ENCODE measurements around the gene GABPB2. TPM values are rescaled to one million over a fixed set of nuclear protein-coding genes. Genes with fewer than 3 reads are reported as not detected.

Gene GABPB2
- total RNA-seq, 6 donors from 2014 or later: 6.8 to 32.5 (median 13.0) TPM

- ATAC-seq (ENCODE audit: low FRiP score in 2 of 2) (no peak), DNase-seq (no peak)
- Histone ChIP-seq H3K4me1 (peaks cover 21 to 28% (median 25%) of the 10 kb centered on the region in 4 donors), H3K4me3 (no peak overlapping the region), H3K27ac (no peak overlapping the region), H3K27me3 (no peaks in the 10 kb centered on the region), H3K36me3 (peaks cover 0 to 4% (median 2%) of the 10 kb centered on the region in 4 donors), H3K9me3 (no peaks in the 10 kb centered on the region)
- TF ChIP-seq POLR2A (IDR thresholded peaks at IDR 0.05) (no peak), EP300 (IDR thresholded peaks at IDR 0.05) (no peak), POLR2AphosphoS5 (IDR thresholded peaks at IDR 0.05) (no peak), CTCF (IDR thresholded peaks at IDR 0.05) (no peak)
- 66 to 68% methylated on average over 5 of the region's 5 CpGs for WGBS, 2 donors
Measured at GRCh38 chr1:151143986-151144385, 73.4 kb downstream of the GABPB2 start.

DNA sequence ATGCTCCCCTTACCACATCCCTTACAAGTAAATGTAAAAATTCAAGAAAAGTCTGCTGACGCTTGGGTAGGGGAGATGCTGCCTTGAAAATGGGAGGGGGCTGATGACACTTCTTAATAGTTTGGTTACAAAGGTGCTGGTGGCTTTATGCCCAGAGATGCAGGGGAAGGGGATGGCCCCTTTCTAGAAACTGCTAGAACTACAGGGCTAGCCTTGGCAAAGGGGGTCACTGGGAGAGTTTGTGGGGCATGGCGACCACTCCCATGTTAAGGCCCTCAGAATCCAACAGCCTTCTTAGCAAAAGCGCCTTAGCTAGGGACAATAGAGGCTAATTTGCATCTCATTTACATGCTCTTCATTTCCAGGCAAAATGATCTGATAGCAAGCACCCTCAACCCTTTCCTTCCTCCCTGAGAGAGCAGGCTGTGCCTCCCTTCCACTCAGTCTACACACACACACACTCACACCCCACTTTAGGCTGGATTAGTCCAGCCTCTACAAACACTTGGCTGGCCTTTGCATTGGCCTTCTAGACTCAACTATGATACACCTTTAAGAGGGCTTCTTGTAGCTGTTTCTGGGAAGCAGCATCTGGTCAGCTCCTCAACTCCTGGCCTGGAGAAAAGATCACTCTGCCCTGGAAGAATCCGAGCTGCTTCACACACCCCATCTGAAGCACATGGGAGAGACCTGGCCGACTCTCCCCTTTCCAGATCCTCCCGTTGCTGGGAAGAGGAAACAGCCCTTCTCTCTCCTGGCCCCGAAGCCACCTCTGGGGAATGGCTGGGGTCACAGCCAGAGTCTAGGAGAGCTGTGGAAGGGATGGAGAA lies 74.1 kb downstream of the GABPB2 start:
- Histone ChIP-seq H3K27me3 (no peaks in the 10 kb centered on the region), H3K27ac (peak overlapping the region in 3 of 4 donors; percentile 48 to 80 (median 62)), H3K36me3 (peaks cover 0 to 2% (median under 1%) of the 10 kb centered on the region in 4 donors), H3K4me1 (peaks cover 21 to 28% (median 25%) of the 10 kb centered on the region in 4 donors), H3K9me3 (no peaks in the 10 kb centered on the region), H3K4me3 (peak overlapping the region in 3 of 4 donors; percentile 55 to 76 (median 57))
- DNase-seq (peak in 1 of 2 donors; percentile 63), ATAC-seq (ENCODE audit: low FRiP score in 2 of 2) (peak in 1 of 2 donors; percentile 60)
- 54 to 56% methylated on average over 7 of the region's 7 CpGs for WGBS, 2 donors
- TF ChIP-seq CTCF (IDR thresholded peaks at IDR 0.05): no peak
- no peak for TF ChIP-seq EP300 (IDR thresholded peaks at IDR 0.05)
- TF ChIP-seq POLR2A (IDR thresholded peaks at IDR 0.05): no peak
- peak in 1 of 2 donors; percentile 18 for TF ChIP-seq POLR2AphosphoS5 (IDR thresholded peaks at IDR 0.05)

DNA sequence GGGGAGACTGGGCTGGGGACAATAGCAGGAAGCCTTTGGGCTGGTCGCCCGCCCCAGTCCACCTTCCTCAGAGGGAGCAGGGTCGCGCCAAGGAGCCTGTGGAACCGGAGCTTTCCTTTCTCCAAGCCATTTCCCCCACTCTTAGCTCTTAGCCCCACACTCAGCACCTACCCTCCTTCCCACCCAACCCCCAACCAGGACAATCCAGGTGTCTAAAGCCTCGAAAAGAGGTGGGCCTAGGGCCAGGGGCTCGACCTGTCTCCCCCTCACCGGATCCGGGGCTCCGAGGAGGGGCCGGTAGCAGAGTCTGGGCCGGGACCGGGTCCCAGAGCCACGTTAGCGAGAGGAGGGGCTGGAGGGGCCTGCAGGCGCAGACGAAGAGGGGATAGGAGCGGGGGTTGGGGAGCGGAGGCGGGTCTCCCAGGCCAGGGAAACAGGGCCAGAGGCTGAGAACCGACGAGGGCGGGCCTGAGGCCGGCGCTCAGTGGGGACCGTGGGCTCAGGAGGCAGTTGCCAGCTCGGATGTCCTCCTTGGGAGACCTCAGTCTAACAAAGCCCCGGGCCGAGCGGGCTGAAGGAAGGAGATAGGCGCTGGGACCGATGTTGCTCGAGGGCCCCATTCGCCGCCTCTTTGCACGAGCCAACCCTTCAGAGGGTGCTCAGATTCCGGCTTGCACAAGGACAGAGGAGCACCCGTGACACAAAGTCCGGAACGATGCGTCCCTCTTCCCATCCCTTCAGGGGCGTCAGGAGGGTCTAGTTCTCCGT lies 74.9 kb downstream of the GABPB2 start:
- no peaks in the 10 kb centered on the region for H3K9me3 ChIP-seq
- peak overlapping the region in 3 of 4 donors; percentile 48 to 80 (median 62) for H3K27ac ChIP-seq
- no peaks in the 10 kb centered on the region for H3K27me3 ChIP-seq
- peak; percentile 40 to 76 for DNase-seq
- no peak for TF ChIP-seq POLR2AphosphoS5 (IDR thresholded peaks at IDR 0.05)
- peaks cover 21 to 28% (median 25%) of the 10 kb centered on the region in 4 donors for H3K4me1 ChIP-seq
- peak overlapping the region; percentile 29 to 76 (median 56) for H3K4me3 ChIP-seq
- 22% methylated on average over 26 to 28 of the region's 43 CpGs for WGBS, 2 donors
- no peaks in the 10 kb centered on the region for H3K36me3 ChIP-seq
- peak in 1 of 2 donors; percentile 16 for ATAC-seq (ENCODE audit: low FRiP score in 2 of 2)

- Histone ChIP-seq H3K36me3 (no peaks in the 10 kb centered on the region), H3K9me3 (no peaks in the 10 kb centered on the region), H3K27me3 (no peaks in the 10 kb centered on the region), H3K27ac (peak overlapping the region in 3 of 4 donors; percentile 73 to 80 (median 73)), H3K4me1 (peaks cover 21 to 28% (median 25%) of the 10 kb centered on the region in 4 donors), H3K4me3 (peak overlapping the region; percentile 29 to 76 (median 56))
- ATAC-seq (ENCODE audit: low FRiP score in 2 of 2) (peak in 1 of 2 donors; percentile 38), DNase-seq (peak in 1 of 2 donors; percentile 27)
- WGBS, 2 donors: 0 to 1% methylated on average over 14 to 26 of the region's 26 CpGs
- no peak for TF ChIP-seq POLR2A (IDR thresholded peaks at IDR 0.05)
- no peak for TF ChIP-seq POLR2AphosphoS5 (IDR thresholded peaks at IDR 0.05)
- TF ChIP-seq CTCF (IDR thresholded peaks at IDR 0.05): no peak
- no peak for TF ChIP-seq EP300 (IDR thresholded peaks at IDR 0.05)
Measured at GRCh38 chr1:151146072-151146411, 75.5 kb downstream of the GABPB2 start.

Data from upper lobe of left lung (tissue), 6 donors.